Hepatocyte (in vitro differentiated cells): ENCODE measurements around the gene MET.

ENCODE experiments used
- CTCF ChIP-seq: fragments of 200-600 bp; sonication (generic); IDR thresholded peaks from 2 replicates; pipeline ENCODE4 v1.5.1; 2016; ENCODE audit warnings: antibody characterized with exemption, mild to moderate bottlenecking; ENCODE audit not compliant: poor library complexity
- EZH2 ChIP-seq: fragments of 200-600 bp; sonication (generic); IDR thresholded peaks from 2 replicates; pipeline ENCODE4 v1.6.1; 2016; ENCODE audit warnings: antibody characterized with exemption, mild to moderate bottlenecking, borderline replicate concordance
- EZH2phosphoT487 ChIP-seq: fragments of 200-600 bp; sonication (generic); IDR thresholded peaks from one replicate; pipeline ENCODE4 v1.6.1; 2018; ENCODE audit warnings: antibody characterized with exemption, mild to moderate bottlenecking, low read depth, moderate library complexity; ENCODE audit not compliant: unreplicated experiment, severe bottlenecking

- TF ChIP-seq CTCF (no peak), EZH2 (no peak), EZH2phosphoT487 (no peak)
These were observed 152.5 kb downstream of the MET start for GRCh38 chr7:116824449-116824848.
